ENCODE measurements around the gene UGT2A1.

Gene UGT2A1

GRCh38 chr4:69584135-69584534, 68.9 kb downstream of the UGT2A1 start:
- no peak for DNase-seq

DNA sequence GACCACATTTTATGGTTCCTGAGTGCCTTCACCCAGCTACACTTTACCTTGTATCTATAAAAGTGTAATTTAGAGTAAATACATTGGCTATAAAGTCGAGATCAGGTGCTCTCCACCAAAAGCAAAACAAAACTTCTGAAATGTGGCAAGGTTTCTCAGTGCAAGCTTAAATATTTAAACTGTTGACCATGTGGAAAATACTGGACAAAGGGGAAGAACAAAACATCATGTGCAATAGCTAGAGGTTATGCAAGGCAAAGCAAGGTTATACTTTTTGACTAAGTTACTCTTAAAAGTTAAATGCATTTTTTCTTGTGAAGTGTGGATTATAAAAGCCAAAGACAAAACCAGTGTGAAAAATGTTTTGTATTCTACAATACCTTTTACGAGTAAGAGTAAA, 69.5 kb downstream of the UGT2A1 start:
- no peak for DNase-seq

GRCh38 chr4:69577245-69577644, 75.8 kb downstream of the UGT2A1 start:
- DNase-seq = no peak

GRCh38 chr4:69576251-69576877, 76.7 kb downstream of the UGT2A1 start:
- no peak for DNase-seq

GRCh38 chr4:69568787-69569186, 84.3 kb downstream of the UGT2A1 start:
- no peak for DNase-seq

DNA sequence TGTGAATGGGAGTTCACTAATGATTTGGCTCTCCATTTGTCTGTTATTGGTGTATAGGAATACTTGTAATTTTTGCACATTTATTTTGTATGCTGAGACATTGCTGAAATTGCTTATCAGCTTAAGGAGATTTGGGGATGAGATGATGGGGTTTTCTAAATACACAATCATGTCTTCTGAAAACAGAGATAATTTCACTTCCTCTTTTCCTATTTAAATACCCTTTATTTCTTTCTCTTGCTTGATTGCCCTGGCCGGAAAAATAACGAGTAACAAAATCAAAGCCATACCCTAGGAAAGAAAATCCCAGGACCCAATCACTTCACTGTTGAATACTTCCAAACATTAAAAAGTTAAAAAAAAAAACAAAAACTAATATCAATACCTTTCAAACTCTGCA, 89.6 kb downstream of the UGT2A1 start:
- DNase-seq = no peak

GRCh38 chr4:69549651-69550050, 103.4 kb downstream of the UGT2A1 start:
- no peak for DNase-seq

- no peak for DNase-seq
Measured at GRCh38 chr4:69546134-69546765, 106.8 kb downstream of the UGT2A1 start.

Measured in activated naive CD4-positive, alpha-beta T cell treated with Interleukin-2 at 50 U/mL for 16 hours (primary cell).